H1 (cell line): ENCODE measurements around the gene COTL1. TPM values are rescaled to one million over a fixed set of nuclear protein-coding genes. Genes with fewer than 3 reads are reported as not detected.

ENCODE experiments used
- BACH1 ChIP-seq: IDR thresholded peaks from 2 replicates; pipeline ENCODE4 v1.6.1; 2012; ENCODE audit warnings: low read length, improper control_type of control experiment
- CHD7 ChIP-seq: fragments of 300-600 bp; sonication (generic); IDR thresholded peaks from 2 replicates; pipeline ENCODE4 v1.7.1; 2012; ENCODE audit warnings: low read length, moderate library complexity, mild to moderate bottlenecking, inconsistent platforms; ENCODE audit not compliant: insufficient replicate concordance
- polyA plus RNA-seq, 7 experiments: library from polyadenylated mRNA; depleted of rRNA in 3 of 7; stranded (reverse) in 5 of 7; unstranded in 2 of 7; fragments of >200 nt in 5 of 7; fragments of 200-250 nt in 2 of 7; gene quantifications; 1 replicate in 5 of 7; 2 replicates in 1 of 7; 4 replicates in 1 of 7; pipeline versions ENCODE4 v1.2.1 to v1.2.3, GENCODE V29; 2011 to 2013; ENCODE audit warnings: missing spikeins in 2 of 7, mixed read lengths in 2 of 7
- total RNA-seq: library from RNA; stranded (reverse); fragmentation: NEBNext Ultra II Directional; extraction: Animal tissue kit (Norgen Biotek cat#: 25700); gene quantifications from 2 replicates; pipeline ENCODE4 v1.2.1, GENCODE V29; 2021

The COTL1 gene
- total and polyA plus RNA-seq, 2 of the 8 experiments (the other 6 are each of a cell fraction or from before 2014, with no cell fraction given): 59.2 to 183 TPM

- no peak for TF ChIP-seq CHD7
- no peak for TF ChIP-seq BACH1
These were observed 63.1 kb downstream of the COTL1 start (continued) for GRCh38 chr16:84554627-84555328.
